C4-2B (cell line): ENCODE results near the gene DCLK2.

Source experiments
- CTCF ChIP-seq: fragments of 450-650 bp; conservative IDR thresholded peaks from 2 replicates; pipeline ENCODE4 v1.5.1; 2017; ENCODE audit warnings: mild to moderate bottlenecking
- ZFX ChIP-seq: fragments of 450-650 bp; IDR thresholded peaks from 2 replicates; pipeline ENCODE4 v1.6.1; 2017

GRCh38 chr4:150082241-150082640 is 4.0 kb downstream of the DCLK2 start:
- TF ChIP-seq CTCF (no peak), ZFX (no peak)
